Left lung (tissue), 10 donors: ENCODE measurements around the gene CEACAM20. TPM values are rescaled to one million over a fixed set of nuclear protein-coding genes. Genes with fewer than 3 reads are reported as not detected.
"Not testable (repeated sequence)": the region's sequence is repeated elsewhere in the genome, so short reads cannot be mapped to it uniquely, and the experiment has no call there.

Source experiments
- ATAC-seq: fragments of 200-7000 bp; cut with Tn5 transposase; one replicate; pipeline ENCODE4 v1.9.1; 2020; ENCODE audit warnings: moderate library complexity
- DNase-seq, 4 donors: peaks; one replicate each; pipeline ENCODE4 v3.0.0-alpha.2; 2013 to 2020
- H3K27ac ChIP-seq, 2 donors: fragments of 200-600 bp; sonication (generic) in 1 of 2; one replicate each; pipeline versions ENCODE4 v1.5.0 to v1.8.0; 2020 to 2021
- H3K27me3 ChIP-seq, 2 donors: fragments of 200-600 bp; sonication (generic) in 1 of 2; one replicate each; pipeline versions ENCODE4 v1.5.0 to v1.8.0; 2020 to 2021
- H3K36me3 ChIP-seq, 2 donors: fragments of 200-600 bp; sonication (generic) in 1 of 2; one replicate each; pipeline versions ENCODE4 v1.5.0 to v1.8.0; 2020 to 2021
- H3K4me1 ChIP-seq, 2 donors: fragments of 200-600 bp; one replicate each; pipeline ENCODE4 v1.8.0; 2021
- H3K4me3 ChIP-seq, 2 donors: fragments of 200-600 bp; sonication (generic) in 1 of 2; one replicate each; pipeline versions ENCODE4 v1.5.0 to v1.8.0; 2020 to 2021; ENCODE audit warnings: mild to moderate bottlenecking in 1 of 2
- H3K9me3 ChIP-seq, 2 donors: fragments of 200-600 bp; sonication (generic) in 1 of 2; one replicate each; pipeline versions ENCODE4 v1.5.0 to v1.8.0; 2020 to 2021
- CTCF ChIP-seq, 2 donors: fragments of 200-600 bp; sonication (generic) in 1 of 2; IDR thresholded peaks; one replicate each; pipeline versions ENCODE4 v1.5.0 to v1.8.0; 2021; ENCODE audit warnings: antibody characterized with exemption in 2 of 2
- intact Hi-C, 2 donors: fragments of 100-400 bp; cut with DNase I; formaldehyde crosslinking; loops; one replicate each; pipeline versions ENCODE4 v1.11.2 to v1.14.2; 2022
- polyA plus RNA-seq, 6 donors: library from polyadenylated mRNA; unstranded; fragments of 120-200 nt; gene quantifications; one replicate each; pipeline ENCODE4 v1.2.1, GENCODE V29; 2013; ENCODE audit not compliant: insufficient read length in 6 of 6
- total RNA-seq, 2 donors: library from RNA; stranded (reverse); fragmentation: NEBNext Ultra II Directional; extraction: Animal tissue kit (Norgen Biotek cat#: 25700); gene quantifications; one replicate each; pipeline ENCODE4 v1.2.1, GENCODE V29; 2021
- donor health status: DM: no; HTN: yes; CAD: no.
- donor health status: DM: no; HTN: no; CAD: no.

CEACAM20 gene
- total and polyA plus RNA-seq, 8 donors: not detected

GRCh38 chr19:44570984-44571684, 41.7 kb upstream of the CEACAM20 start:
- TF ChIP-seq CTCF (IDR thresholded peaks at IDR 0.05): peak; percentile 83 to 88
- Histone ChIP-seq H3K4me3 (no peak overlapping the region), H3K27me3 (peaks cover 0 to 7% of the 10 kb centered on the region in 2 donors), H3K36me3 (no peaks in the 10 kb centered on the region), H3K9me3 (no peaks in the 10 kb centered on the region), H3K27ac (no peak overlapping the region), H3K4me1 (peaks cover 0 to 4% of the 10 kb centered on the region in 2 donors)
- ATAC-seq: peak; percentile 95
- peak in 3 of 4 donors; percentile 44 to 78 (median 68) for DNase-seq
- intact Hi-C loops: loop anchor here in 1 of 2 donors (5.0 kb wide), 1 partner anchor 86 kb away; no protein-coding TSS in a partner anchor

GRCh38 chr19:44570603-44570983, 41.1 kb upstream of the CEACAM20 start:
- H3K4me3 ChIP-seq: no peak overlapping the region
- no peaks in the 10 kb centered on the region for H3K9me3 ChIP-seq
- intact Hi-C loops: loop anchor here in 1 of 2 donors (5.0 kb wide), 1 partner anchor 87 kb away; no protein-coding TSS in a partner anchor
- peaks cover 0 to 4% of the 10 kb centered on the region in 2 donors for H3K4me1 ChIP-seq
- ATAC-seq: no peak
- no peak for DNase-seq
- H3K27ac ChIP-seq: no peak overlapping the region
- no peaks in the 10 kb centered on the region for H3K36me3 ChIP-seq
- no peak for TF ChIP-seq CTCF (IDR thresholded peaks at IDR 0.05)
- H3K27me3 ChIP-seq: peaks cover 0 to 7% of the 10 kb centered on the region in 2 donors

- no peak for TF ChIP-seq CTCF (IDR thresholded peaks at IDR 0.05)
- intact Hi-C loops: no loop called here
Measured at GRCh38 chr19:44567745-44568144, 38.3 kb upstream of the CEACAM20 start.

GRCh38 chr19:44566984-44567383, 37.5 kb upstream of the CEACAM20 start:
- H3K4me1 ChIP-seq: peaks cover 0 to 4% of the 10 kb centered on the region in 2 donors
- no peak for TF ChIP-seq CTCF (IDR thresholded peaks at IDR 0.05)
- no peak for ATAC-seq

More at GRCh38 chr19:44567745-44568144, 38.3 kb upstream of the CEACAM20 start:
- H3K27ac ChIP-seq: no peak overlapping the region
- no peaks in the 10 kb centered on the region for H3K36me3 ChIP-seq
- DNase-seq (no peak), ATAC-seq (no peak)
- H3K4me1 ChIP-seq: peaks cover 0 to 4% of the 10 kb centered on the region in 2 donors
- H3K27me3 ChIP-seq: peaks cover 0 to 7% of the 10 kb centered on the region in 2 donors
- no peak overlapping the region for H3K4me3 ChIP-seq
- H3K9me3 ChIP-seq: no peaks in the 10 kb centered on the region

GRCh38 chr19:44563086-44563655, 33.7 kb upstream of the CEACAM20 start:
- H3K27me3 ChIP-seq, DNase-seq, H3K36me3 ChIP-seq, intact Hi-C loops, H3K27ac ChIP-seq, H3K4me1 ChIP-seq, H3K9me3 ChIP-seq, H3K4me3 ChIP-seq, ATAC-seq: not testable (repeated sequence)

More at GRCh38 chr19:44566984-44567383, 37.5 kb upstream of the CEACAM20 start:
- intact Hi-C loops: no loop called here
- no peak for DNase-seq
- Histone ChIP-seq H3K9me3 (no peaks in the 10 kb centered on the region), H3K36me3 (no peaks in the 10 kb centered on the region), H3K27me3 (peaks cover 0 to 7% of the 10 kb centered on the region in 2 donors), H3K27ac (no peak overlapping the region), H3K4me3 (no peak overlapping the region)
